Right lobe of liver (tissue), 4 donors: Measurements from ENCODE around the gene NTN4.

Experiments used
- CTCF ChIP-seq, 4 donors: fragments of 200-600 bp in 3 of 4; fragments of 450-650 bp in 1 of 4; IDR thresholded peaks; one replicate each; pipeline versions ENCODE4 v1.5.1 to v1.8.0; 2016 to 2022; ENCODE audit warnings: antibody characterized with exemption in 4 of 4, mild to moderate bottlenecking in 2 of 4
- POLR2A ChIP-seq: fragments of 450-650 bp; IDR thresholded peaks from one replicate; pipeline ENCODE4 v1.6.1; 2017; ENCODE audit warnings: antibody characterized with exemption, mild to moderate bottlenecking
- donor health status: DM: no; HTN: no; CAD: no.
- donor health status: DM: no; HTN: no; CAD: no.
- donor health status: DM: no; HTN: yes; CAD: no.

GRCh38 chr12:95736631-95737030 is 53.9 kb downstream of the NTN4 start:
- TF ChIP-seq POLR2A, result no peak
- TF ChIP-seq CTCF (IDR thresholded peaks at IDR 0.05), result no peak
